Skin of body (tissue), 3 donors: ENCODE results near the gene KEAP1. TPM values are rescaled to one million over a fixed set of nuclear protein-coding genes. Genes with fewer than 3 reads are reported as not detected.

Experiments
- DNase-seq: peaks from one replicate; lab custom pipeline; 2025; lab: John Stamatoyannopoulos, UW
- small RNA-seq: library from RNA; depleted of rRNA; stranded (forward); fragments of <200 nt; gene quantifications from one replicate; pipeline ENCODE3, GENCODE V24; 2014; ENCODE audit warnings: low replicate concordance
- total RNA-seq: library from RNA; depleted of rRNA; stranded (reverse); fragments of >200 nt; gene quantifications from one replicate; pipeline ENCODE4 v1.2.3, GENCODE V29; 2014

Gene KEAP1
- total RNA-seq, 1 donor from 2014 or later, result 32.8 TPM

DNA sequence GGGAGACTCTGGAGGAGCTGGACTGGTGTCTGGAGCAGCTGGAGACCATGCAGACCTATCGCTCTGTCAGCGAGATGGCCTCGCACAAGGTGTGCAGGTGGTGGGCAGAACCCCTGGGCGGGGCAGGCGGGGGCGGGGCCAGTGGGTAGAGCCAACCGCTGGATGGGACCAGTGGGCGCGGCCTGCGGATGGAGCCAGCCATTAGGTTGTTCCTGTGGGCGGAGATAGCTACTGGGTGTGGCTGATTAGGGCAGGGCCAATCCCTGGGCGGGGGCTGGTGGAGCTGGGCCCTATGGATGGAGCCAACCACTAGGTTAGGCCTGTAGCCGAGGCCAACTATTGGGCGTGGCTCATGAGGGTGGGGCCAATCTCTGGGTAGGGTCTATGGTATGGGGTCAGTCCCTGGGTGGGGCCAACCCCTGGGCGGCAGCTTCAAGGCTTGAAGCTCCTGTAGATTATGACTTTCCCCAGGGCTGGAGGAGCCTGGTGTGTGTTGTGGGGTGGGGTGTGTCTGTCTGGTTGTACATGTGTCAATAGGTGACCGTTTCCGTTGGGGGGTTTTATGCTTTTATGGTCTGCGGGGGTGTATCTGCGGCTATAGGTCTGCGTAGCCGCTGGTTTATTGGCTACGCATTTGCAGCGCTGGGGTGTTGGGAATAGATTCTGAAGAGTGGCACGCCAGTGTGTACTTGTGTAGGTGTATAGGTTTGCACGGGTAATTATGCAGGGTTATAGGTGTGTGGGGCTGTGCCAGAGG, 52.1 kb downstream of the KEAP1 start:
- no peak for DNase-seq

DNA sequence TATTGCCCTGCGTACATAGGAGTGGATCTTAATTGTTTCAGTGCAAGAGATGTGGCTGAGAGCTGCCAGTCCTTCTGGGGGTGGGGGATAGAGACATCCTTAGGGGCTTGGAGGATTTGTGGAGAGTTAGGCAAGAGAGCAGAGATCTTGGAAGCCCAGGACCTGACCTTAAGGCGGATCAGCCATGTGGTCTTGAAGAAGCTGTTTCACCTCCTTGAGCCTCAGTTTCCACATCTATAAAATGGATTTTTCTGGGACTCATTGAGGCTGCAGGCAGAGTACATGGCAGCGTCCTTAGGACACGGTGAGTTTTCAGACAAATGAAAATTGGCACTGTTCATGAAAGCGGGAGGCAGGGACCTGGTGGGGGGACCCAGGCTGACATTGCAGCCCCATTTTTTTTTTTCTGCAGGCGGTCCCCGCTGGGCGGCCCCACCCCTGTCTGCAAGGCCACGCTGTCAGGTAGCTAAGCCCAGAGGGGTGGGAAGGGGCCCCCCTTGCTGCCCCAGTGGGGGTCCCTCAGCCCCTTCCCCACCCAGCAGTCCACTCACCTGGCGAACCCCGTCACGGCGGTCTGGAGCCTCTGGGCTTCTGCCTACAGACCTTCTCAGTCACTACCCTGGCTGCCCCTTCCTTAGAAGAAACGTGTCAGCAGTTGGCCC, 52.8 kb downstream of the KEAP1 start:
- no peak for DNase-seq

DNA sequence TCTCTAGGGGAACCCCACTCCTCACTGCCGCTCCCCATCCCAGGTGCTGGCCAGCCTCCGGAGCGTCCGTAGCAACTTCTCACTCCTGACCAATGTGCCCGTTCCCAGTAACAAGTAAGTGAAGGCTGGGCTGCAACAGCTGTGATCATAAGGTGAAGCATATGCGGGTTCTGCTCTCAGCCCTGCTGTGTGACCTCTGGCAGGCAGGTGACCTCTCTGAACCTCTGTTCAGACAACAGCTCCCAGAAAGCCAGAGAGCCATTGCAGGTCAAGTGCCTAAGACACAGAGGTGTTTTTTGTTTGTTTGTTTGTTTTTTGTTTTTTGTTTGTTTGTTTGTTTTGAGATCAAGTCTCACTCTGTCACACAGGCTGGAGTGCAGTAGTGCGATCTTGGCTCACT, 54.1 kb downstream of the KEAP1 start:
- DNase-seq, result no peak

DNA sequence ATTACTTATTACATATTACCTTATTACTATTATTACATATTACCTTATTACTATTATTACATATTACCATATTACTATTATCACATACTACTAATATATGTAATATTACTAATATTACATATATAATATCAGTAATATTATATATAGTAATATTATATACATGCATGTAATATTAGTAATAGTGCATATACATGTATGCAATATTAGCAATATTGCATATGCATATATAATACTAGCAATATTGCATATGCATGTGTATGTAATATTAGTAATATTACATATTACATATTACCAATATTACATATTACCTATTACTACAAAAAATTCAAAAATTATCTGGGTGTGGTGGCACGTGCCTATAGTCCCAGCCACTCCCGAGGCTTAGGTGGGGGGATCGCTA, 60.5 kb downstream of the KEAP1 start:
- no peak for DNase-seq

DNA sequence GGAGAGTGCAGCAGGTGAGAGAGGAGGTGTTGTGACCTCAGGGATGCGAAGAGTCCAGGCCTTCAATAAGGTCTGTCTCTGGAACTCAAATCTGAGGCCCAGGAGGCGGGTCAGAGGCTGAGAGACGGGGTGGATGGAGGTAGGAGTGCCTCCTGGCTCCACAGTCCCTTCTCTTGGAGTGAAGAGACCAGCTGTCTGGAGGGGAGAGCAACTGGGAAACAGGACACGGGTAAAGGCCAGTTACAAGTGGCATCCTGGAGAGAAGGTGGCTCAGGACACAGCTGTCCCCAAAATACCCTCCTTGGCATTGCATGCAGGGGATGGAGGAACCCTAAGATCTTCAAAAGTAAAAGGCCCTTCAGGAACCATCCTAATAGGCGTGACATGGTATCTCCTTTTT, 63.6 kb downstream of the KEAP1 start:
- no peak for DNase-seq

Small RNAs within 50 kb of the gene (small RNA-seq; reads per million reads assigned to genes)
- not detected for gene MIR1238
- not detected for gene RNU7-140P

Other genes with a start within 250 kb of the KEAP1 start
- 11.3 TPM for gene ICAM1, start 232.2 kb downstream of the KEAP1 start, total RNA-seq
- gene ICAM4, start 216.4 kb downstream of the KEAP1 start, total RNA-seq, result 1.1 TPM
- gene ICAM5, start 213.4 kb downstream of the KEAP1 start, total RNA-seq, result 0.10 TPM
- gene ZGLP1, start 193.5 kb downstream of the KEAP1 start, total RNA-seq, result 1.3 TPM
- 7.1 TPM for gene FDX2, start 187.3 kb downstream of the KEAP1 start, total RNA-seq
- gene RAVER1, start 169.8 kb downstream of the KEAP1 start, total RNA-seq, result 6.4 TPM
- 9.4 TPM for gene ICAM3, start 163.7 kb downstream of the KEAP1 start, total RNA-seq
- gene TYK2, start 122.8 kb downstream of the KEAP1 start, total RNA-seq, result 63.6 TPM
- 80.6 TPM for gene CDC37, start 99.8 kb downstream of the KEAP1 start, total RNA-seq
- gene PDE4A, start 82.8 kb downstream of the KEAP1 start, total RNA-seq, result 2.4 TPM
- 6.6 TPM for gene S1PR5, start 14.1 kb upstream of the KEAP1 start, total RNA-seq
- 11.1 TPM for gene ATG4D, start 40.5 kb upstream of the KEAP1 start, total RNA-seq
- gene KRI1, start 62.7 kb upstream of the KEAP1 start, total RNA-seq, result 12.0 TPM
- gene CDKN2D, start 65.6 kb upstream of the KEAP1 start, total RNA-seq, result 17.2 TPM
- gene AP1M2, start 84.0 kb upstream of the KEAP1 start, total RNA-seq, result 18.0 TPM
- 49.0 TPM for gene SLC44A2, start 122.2 kb upstream of the KEAP1 start, total RNA-seq
- gene ILF3, start 151.0 kb upstream of the KEAP1 start, total RNA-seq, result 98.6 TPM
- gene QTRT1, start 198.1 kb upstream of the KEAP1 start, total RNA-seq, result 24.0 TPM
- gene DNM2, start 214.7 kb upstream of the KEAP1 start, total RNA-seq, result 71.1 TPM